Calu3 (cell line): Measurements from ENCODE around the gene EPRS1. TPM values are rescaled to one million over a fixed set of nuclear protein-coding genes. Genes with fewer than 3 reads are reported as not detected.
"Not testable (repeated sequence)": the region's sequence is repeated elsewhere in the genome, so short reads cannot be mapped to it uniquely, and the experiment has no call there.

Source experiments
- BruUV-seq: library from RNA; stranded (reverse); fragments of 400-500 nt; replicated peaks from 2 replicates; lab custom pipeline; 2021; lab: Mats Ljungman, UMichigan
- CTCF ChIA-PET: fragments of 300-600 bp; sonication (Branson Sonifier 250); formaldehyde crosslinking; loops from one replicate; lab custom pipeline; 2022; ENCODE audit warnings: antibody characterized with exemption; lab: Charles Lee
- DNase-seq: peaks from one replicate; pipeline ENCODE4 v3.0.0; 2022
- H3K27ac Mint-ChIP-seq: one replicate; pipeline ENCODE4 v1.8.0; 2022; ENCODE audit warnings: mixed read lengths; ENCODE audit not compliant: unreplicated experiment
- H3K27me3 Mint-ChIP-seq: one replicate; pipeline ENCODE4 v1.8.0; 2022; ENCODE audit warnings: mixed read lengths; ENCODE audit not compliant: unreplicated experiment
- H3K36me3 Mint-ChIP-seq: one replicate; pipeline ENCODE4 v1.8.0; 2022; ENCODE audit warnings: mild to moderate bottlenecking, moderate library complexity, mixed read lengths; ENCODE audit not compliant: insufficient read depth, unreplicated experiment
- H3K4me1 Mint-ChIP-seq: one replicate; pipeline ENCODE4 v1.8.0; 2022; ENCODE audit warnings: mild to moderate bottlenecking, low read depth, mixed read lengths; ENCODE audit not compliant: unreplicated experiment
- H3K4me3 Mint-ChIP-seq: one replicate; pipeline ENCODE4 v1.8.0; 2022; ENCODE audit warnings: mild to moderate bottlenecking, low read depth, moderate library complexity, mixed read lengths; ENCODE audit not compliant: unreplicated experiment
- H3K9me3 Mint-ChIP-seq: one replicate; pipeline ENCODE4 v1.8.0; 2022; ENCODE audit warnings: low read depth, mixed read lengths; ENCODE audit not compliant: unreplicated experiment
- intact Hi-C: fragments of 100-400 bp; cut with micrococcal nuclease; formaldehyde crosslinking; loops from one replicate; pipeline ENCODE4 v1.10.0; 2022; ENCODE audit not compliant: unreplicated experiment
- total RNA-seq: library from RNA; stranded (reverse); gene quantifications from 2 replicates; pipeline ENCODE4 v1.2.3, GENCODE V29; 2022
- TF ChIP-seq, protein P1 (sequence below): fragments of 200-600 bp; IDR thresholded peaks from one replicate; pipeline ENCODE4 v1.8.0; 2022; ENCODE audit warnings: antibody characterized with exemption; ENCODE audit not compliant: unreplicated experiment

The EPRS1 gene
- total RNA-seq, 1 experiment from 2014 or later = 155 TPM

DNA sequence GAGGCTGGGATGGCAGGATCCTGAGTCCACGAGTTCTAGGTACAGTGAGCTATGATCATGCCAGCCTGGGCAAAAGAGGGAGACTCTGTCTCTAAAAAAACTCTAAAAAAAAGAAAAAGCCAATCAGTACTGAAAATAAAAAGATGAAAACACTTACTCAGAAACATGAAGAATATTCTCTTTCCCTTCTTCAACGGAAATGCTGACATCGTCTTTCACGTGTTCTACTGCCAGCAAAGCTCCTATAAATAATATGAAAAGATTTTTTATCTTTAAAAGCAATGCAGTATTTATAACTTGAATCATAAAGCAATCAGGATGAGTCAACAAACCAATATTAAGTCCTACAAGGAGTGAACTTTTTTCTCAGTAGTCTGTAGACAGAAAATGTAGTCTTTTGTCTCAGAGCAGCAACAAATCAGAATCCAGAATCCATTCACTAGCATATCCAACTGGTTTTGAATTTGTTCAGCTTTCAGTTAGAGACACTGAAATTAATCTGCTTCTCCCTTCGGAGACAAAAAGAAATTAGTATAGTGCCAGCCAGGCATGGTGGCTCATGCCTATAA, 6.2 kb downstream of the EPRS1 start:
- TF ChIP-seq, protein P1, sequence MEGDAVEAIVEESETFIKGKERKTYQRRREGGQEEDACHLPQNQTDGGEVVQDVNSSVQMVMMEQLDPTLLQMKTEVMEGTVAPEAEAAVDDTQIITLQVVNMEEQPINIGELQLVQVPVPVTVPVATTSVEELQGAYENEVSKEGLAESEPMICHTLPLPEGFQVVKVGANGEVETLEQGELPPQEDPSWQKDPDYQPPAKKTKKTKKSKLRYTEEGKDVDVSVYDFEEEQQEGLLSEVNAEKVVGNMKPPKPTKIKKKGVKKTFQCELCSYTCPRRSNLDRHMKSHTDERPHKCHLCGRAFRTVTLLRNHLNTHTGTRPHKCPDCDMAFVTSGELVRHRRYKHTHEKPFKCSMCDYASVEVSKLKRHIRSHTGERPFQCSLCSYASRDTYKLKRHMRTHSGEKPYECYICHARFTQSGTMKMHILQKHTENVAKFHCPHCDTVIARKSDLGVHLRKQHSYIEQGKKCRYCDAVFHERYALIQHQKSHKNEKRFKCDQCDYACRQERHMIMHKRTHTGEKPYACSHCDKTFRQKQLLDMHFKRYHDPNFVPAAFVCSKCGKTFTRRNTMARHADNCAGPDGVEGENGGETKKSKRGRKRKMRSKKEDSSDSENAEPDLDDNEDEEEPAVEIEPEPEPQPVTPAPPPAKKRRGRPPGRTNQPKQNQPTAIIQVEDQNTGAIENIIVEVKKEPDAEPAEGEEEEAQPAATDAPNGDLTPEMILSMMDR = no peak
- no TSS peak for BruUV-seq
- CTCF ChIA-PET = no interaction called here
- Mint-ChIP-seq H3K9me3 (no peaks in the 10 kb centered on the region), H3K36me3 (peaks cover 70% of the 10 kb centered on the region), H3K4me3 (no peak overlapping the region), H3K27ac (no peak overlapping the region), H3K4me1 (peaks cover 18% of the 10 kb centered on the region), H3K27me3 (no peaks in the 10 kb centered on the region)
- no peak for DNase-seq
- intact Hi-C loops = no loop called here

DNA sequence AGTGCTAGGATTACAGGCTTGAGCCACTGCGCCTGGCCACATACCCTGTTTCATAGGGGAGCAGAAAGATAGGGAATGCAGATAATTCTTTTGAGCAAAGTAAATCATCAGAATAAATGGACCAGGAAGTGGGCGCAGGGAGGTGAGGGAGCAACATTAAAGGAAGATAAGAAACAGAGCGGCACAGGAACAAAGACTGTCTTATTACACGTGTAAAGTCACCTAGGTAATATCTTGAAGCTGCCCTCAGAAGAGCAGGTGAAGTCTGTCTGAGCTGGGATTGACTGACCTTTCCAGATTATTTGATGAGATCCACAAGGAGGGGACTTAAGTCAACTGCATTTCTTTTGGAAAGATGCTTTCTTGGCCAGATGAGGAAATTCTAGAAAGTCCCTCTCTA, 7.7 kb downstream of the EPRS1 start:
- no peaks in the 10 kb centered on the region for H3K9me3 Mint-ChIP-seq
- H3K27ac Mint-ChIP-seq = peak overlapping the region; percentile 6
- H3K4me3 Mint-ChIP-seq = no peak overlapping the region
- no peak for DNase-seq
- H3K4me1 Mint-ChIP-seq = peaks cover 14% of the 10 kb centered on the region
- CTCF ChIA-PET = interaction anchor here (0.8 kb wide), 1 partner anchor 106 kb away, joined by 4 read pairs; no protein-coding TSS in a partner anchor
- intact Hi-C loops = no loop called here
- peaks cover 66% of the 10 kb centered on the region for H3K36me3 Mint-ChIP-seq
- no peaks in the 10 kb centered on the region for H3K27me3 Mint-ChIP-seq
- BruUV-seq = no TSS peak
- TF ChIP-seq, protein P1 = no peak

- CTCF ChIA-PET = interaction anchor here (0.7 kb wide), 1 partner anchor 495 kb away, joined by 3 read pairs; no protein-coding TSS in a partner anchor
- not testable (repeated sequence) for H3K27ac Mint-ChIP-seq
- H3K36me3 Mint-ChIP-seq = peaks cover 69% of the 10 kb centered on the region
Measured at GRCh38 chr1:220037810-220038209, 8.5 kb downstream of the EPRS1 start.

GRCh38 chr1:220032911-220033310, 13.4 kb downstream of the EPRS1 start:
- Mint-ChIP-seq H3K4me3 (no peak overlapping the region), H3K9me3 (no peaks in the 10 kb centered on the region), H3K27ac (no peak overlapping the region), H3K36me3 (peaks cover 64% of the 10 kb centered on the region), H3K27me3 (no peaks in the 10 kb centered on the region), H3K4me1 (no peaks in the 10 kb centered on the region)
- BruUV-seq = no TSS peak
- CTCF ChIA-PET = no interaction called here
- intact Hi-C loops = no loop called here
- TF ChIP-seq, protein P1 = no peak
- no peak for DNase-seq

More at GRCh38 chr1:220037810-220038209, 8.5 kb downstream of the EPRS1 start:
- DNase-seq, H3K4me1 Mint-ChIP-seq, H3K9me3 Mint-ChIP-seq, H3K27me3 Mint-ChIP-seq, BruUV-seq, intact Hi-C loops, H3K4me3 Mint-ChIP-seq: not testable (repeated sequence)

- BruUV-seq = no TSS peak
- TF ChIP-seq, protein P1 = no peak
- Mint-ChIP-seq H3K4me3 (no peak overlapping the region), H3K27ac (no peak overlapping the region), H3K27me3 (no peaks in the 10 kb centered on the region), H3K36me3 (peaks cover 60% of the 10 kb centered on the region), H3K9me3 (no peaks in the 10 kb centered on the region), H3K4me1 (no peaks in the 10 kb centered on the region)
- intact Hi-C loops = no loop called here
- DNase-seq = no peak
- CTCF ChIA-PET = interaction anchor here (0.6 kb wide), 1 partner anchor 399 kb away, joined by 3 read pairs; no protein-coding TSS in a partner anchor
Measured at GRCh38 chr1:220031287-220031686, 15.0 kb downstream of the EPRS1 start.
